DND-41 (cell line): Measurements from ENCODE around the gene DDX23.

ENCODE experiments used
- ATAC-seq: fragments of 200-7000 bp; cut with Tn5 transposase; 3 replicates; pipeline ENCODE4 v1.9.1; 2021; ENCODE audit warnings: low read depth; ENCODE audit not compliant: insufficient read depth
- DNase-seq: peaks from one replicate; pipeline ENCODE4 v3.0.0-alpha.2; 2020
- H2AFZ ChIP-seq: 2 replicates; pipeline ENCODE4 v1.6.0; 2012; ENCODE audit warnings: low read depth, low read length
- H3K27ac ChIP-seq: 2 replicates; pipeline ENCODE4 v1.5.1; 2012; ENCODE audit warnings: low read length, inconsistent platforms
- H3K27me3 ChIP-seq: fragments of 200-600 bp; sonication (generic); 2 replicates; pipeline ENCODE4 v1.6.0; 2012; ENCODE audit warnings: low read length, mild to moderate bottlenecking, inconsistent platforms; ENCODE audit not compliant: insufficient read depth, poor library complexity
- H3K36me3 ChIP-seq: 2 replicates; pipeline ENCODE4 v1.5.1; 2012; ENCODE audit warnings: low read length, inconsistent platforms; ENCODE audit not compliant: insufficient read depth
- H3K4me1 ChIP-seq: 2 replicates; pipeline ENCODE4 v1.5.1; 2012; ENCODE audit warnings: mild to moderate bottlenecking, low read length; ENCODE audit not compliant: insufficient read depth
- H3K4me2 ChIP-seq: 2 replicates; pipeline ENCODE4 v1.6.0; 2012; ENCODE audit warnings: mild to moderate bottlenecking, moderate library complexity, low read length, inconsistent platforms; ENCODE audit not compliant: insufficient read depth
- H3K4me3 ChIP-seq, 2 experiments: fragments of 200-600 bp in 1 of 2; shearing (Covaris generic) in 1 of 2; 2 replicates each; pipeline ENCODE4 v1.5.1; 2012 to 2016; ENCODE audit warnings: inconsistent platforms in 2 of 2, low read length in 2 of 2, mild to moderate bottlenecking in 2 of 2, low read depth in 1 of 2, moderate library complexity in 1 of 2
- H3K79me2 ChIP-seq: 2 replicates; pipeline ENCODE4 v1.6.0; 2012; ENCODE audit warnings: low read length, inconsistent platforms; ENCODE audit not compliant: insufficient read depth
- H3K9ac ChIP-seq: 2 replicates; pipeline ENCODE4 v1.6.0; 2012; ENCODE audit warnings: low read depth, mild to moderate bottlenecking, inconsistent platforms, low read length, moderate library complexity
- H3K9me3 ChIP-seq: 2 replicates; pipeline ENCODE4 v1.5.1; 2012; ENCODE audit warnings: low read length, moderate library complexity, mild to moderate bottlenecking, inconsistent platforms; ENCODE audit not compliant: insufficient read depth, severe bottlenecking
- H4K20me1 ChIP-seq: 2 replicates; pipeline ENCODE4 v1.6.0; 2012; ENCODE audit warnings: low read length; ENCODE audit not compliant: insufficient read depth
- CTCF ChIP-seq: IDR thresholded peaks from 2 replicates; pipeline ENCODE4 v1.5.1; 2012; ENCODE audit warnings: borderline replicate concordance, low read length, moderate library complexity, mild to moderate bottlenecking; ENCODE audit not compliant: poor library complexity, severe bottlenecking; ENCODE audit errors: extremely low read depth
- EZH2 ChIP-seq: IDR thresholded peaks from 3 replicates; pipeline ENCODE4 v1.6.1; 2012; ENCODE audit warnings: borderline replicate concordance, low read depth, mild to moderate bottlenecking, moderate library complexity, low read length, inconsistent platforms; ENCODE audit not compliant: severe bottlenecking

Gene DDX23

GRCh38 chr12:48818831-48819590 lies 33.0 kb downstream of the DDX23 start:
- H3K9me3 ChIP-seq = no peaks in the 10 kb centered on the region
- ATAC-seq (no peak), DNase-seq (no peak)
- H3K27me3 ChIP-seq = no peaks in the 10 kb centered on the region
- H2AFZ ChIP-seq = 0 out of 2 replicates have a peak overlapping the region, but pooled peaks have one; percentile 54
- H3K27ac ChIP-seq = peak overlapping the region; percentile 49; the same call in 1 of the 2 replicates
- H3K4me1 ChIP-seq = peaks cover 46% of the 10 kb centered on the region
- peak overlapping the region; percentile 34 to 91; a peak in 3 of 4 replicates for H3K4me3 ChIP-seq
- TF ChIP-seq CTCF (peak; percentile 36), EZH2 (no peak)
- peak overlapping the region; percentile 81 for H3K9ac ChIP-seq
- peak overlapping the region; percentile 84 for H3K4me2 ChIP-seq
- H3K79me2 ChIP-seq = peaks cover 22% of the 10 kb centered on the region
- peaks cover under 1% of the 10 kb centered on the region for H3K36me3 ChIP-seq
- peaks cover 16% of the 10 kb centered on the region for H4K20me1 ChIP-seq

- TF ChIP-seq CTCF (peak; percentile 17), EZH2 (no peak)
- Histone ChIP-seq H3K27ac (peak within 1 kb of the TSS; percentile 77), H3K79me2 (peaks cover 22% of the 10 kb centered on the region), H3K4me1 (peaks cover 49% of the 10 kb centered on the region), H3K9me3 (no peaks in the 10 kb centered on the region), H3K36me3 (no peaks in the 10 kb centered on the region), H3K27me3 (no peaks in the 10 kb centered on the region), H4K20me1 (peaks cover 13% of the 10 kb centered on the region; the same call in 1 of the 2 replicates), H3K4me2 (peak within 1 kb of the TSS; percentile 84), H3K9ac (peak within 1 kb of the TSS; percentile 81), H2AFZ (peak within 1 kb of the TSS; percentile 81), H3K4me3 (peak within 1 kb of the TSS; percentile 34 to 91; a peak in 3 of 4 replicates)
- peak; percentile 92 for DNase-seq
- ATAC-seq = peak; percentile 68
Measured at GRCh38 chr12:48817873-48818830, 33.8 kb downstream of the DDX23 start, which contains the start of gene CACNB3. TSS of gene CACNB3 (plus strand) at chr12:48818496. CDS start at chr12:48818930, 434 bp downstream.

GRCh38 chr12:48816143-48816854 lies 35.7 kb downstream of the DDX23 start:
- H3K4me3 ChIP-seq = peak overlapping the region; percentile 77 to 91; a peak in 3 of 4 replicates
- peaks cover 22% of the 10 kb centered on the region for H3K79me2 ChIP-seq
- H3K9ac ChIP-seq = peak overlapping the region; percentile 81

More at GRCh38 chr12:48816143-48816854, 35.7 kb downstream of the DDX23 start:
- Histone ChIP-seq H3K9me3 (no peaks in the 10 kb centered on the region), H3K4me1 (peaks cover 49% of the 10 kb centered on the region), H3K27ac (peak overlapping the region; percentile 97), H3K36me3 (no peaks in the 10 kb centered on the region), H4K20me1 (peaks cover 12% of the 10 kb centered on the region; the same call in 1 of the 2 replicates), H2AFZ (peak overlapping the region; percentile 100), H3K27me3 (no peaks in the 10 kb centered on the region), H3K4me2 (peak overlapping the region; percentile 84)
- ATAC-seq (no peak), DNase-seq (no peak)
- TF ChIP-seq CTCF (no peak), EZH2 (no peak)
